Measurements from ENCODE around the gene ADH1B. TPM values are rescaled to one million over a fixed set of nuclear protein-coding genes. Genes with fewer than 3 reads are reported as not detected.

The ADH1B gene
- total RNA-seq, 1 experiment from 2014 or later = 0.98 TPM

DNA sequence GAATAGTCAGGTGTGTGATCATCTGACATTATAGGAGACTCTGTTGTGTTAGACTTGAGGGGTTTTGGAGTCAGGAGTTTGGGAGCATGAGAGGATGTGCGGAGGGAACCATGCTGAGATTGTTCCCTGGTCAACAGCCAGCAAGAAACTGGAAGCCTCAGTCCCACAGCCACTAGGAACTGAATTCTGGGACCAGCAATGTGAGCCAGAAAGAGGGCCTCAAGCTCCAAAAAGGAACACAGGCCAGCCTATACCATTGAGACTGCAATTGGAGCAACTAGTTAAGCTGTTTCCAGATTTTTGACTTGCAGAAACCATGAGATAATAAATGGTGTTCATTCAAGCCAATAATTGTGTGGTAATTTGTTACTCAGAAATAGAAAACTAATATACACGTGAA lies 8.7 kb upstream of the ADH1B start:
- ChIA-PET CTCF (no interaction called here), POLR2A (no interaction called here)
- Histone ChIP-seq H3K27me3 (ENCODE audit: control insufficient read depth, insufficient read depth, low read length) (no peaks in the 10 kb centered on the region), H3K36me3 (ENCODE audit: control insufficient read depth, insufficient read depth, low read length) (no peaks in the 10 kb centered on the region), H3K4me1 (ENCODE audit: control insufficient read depth, insufficient read depth, low read length) (no peaks in the 10 kb centered on the region), H3K4me3 (ENCODE audit: low read depth in 2 of 2, low read length in 2 of 2) (no peak overlapping the region), H3K9me3 (ENCODE audit: control insufficient read depth, insufficient read depth, low read depth, low read length) (no peaks in the 10 kb centered on the region), H3K27ac (ENCODE audit: low read length) (no peak overlapping the region)
- TF ChIP-seq, protein P1, sequence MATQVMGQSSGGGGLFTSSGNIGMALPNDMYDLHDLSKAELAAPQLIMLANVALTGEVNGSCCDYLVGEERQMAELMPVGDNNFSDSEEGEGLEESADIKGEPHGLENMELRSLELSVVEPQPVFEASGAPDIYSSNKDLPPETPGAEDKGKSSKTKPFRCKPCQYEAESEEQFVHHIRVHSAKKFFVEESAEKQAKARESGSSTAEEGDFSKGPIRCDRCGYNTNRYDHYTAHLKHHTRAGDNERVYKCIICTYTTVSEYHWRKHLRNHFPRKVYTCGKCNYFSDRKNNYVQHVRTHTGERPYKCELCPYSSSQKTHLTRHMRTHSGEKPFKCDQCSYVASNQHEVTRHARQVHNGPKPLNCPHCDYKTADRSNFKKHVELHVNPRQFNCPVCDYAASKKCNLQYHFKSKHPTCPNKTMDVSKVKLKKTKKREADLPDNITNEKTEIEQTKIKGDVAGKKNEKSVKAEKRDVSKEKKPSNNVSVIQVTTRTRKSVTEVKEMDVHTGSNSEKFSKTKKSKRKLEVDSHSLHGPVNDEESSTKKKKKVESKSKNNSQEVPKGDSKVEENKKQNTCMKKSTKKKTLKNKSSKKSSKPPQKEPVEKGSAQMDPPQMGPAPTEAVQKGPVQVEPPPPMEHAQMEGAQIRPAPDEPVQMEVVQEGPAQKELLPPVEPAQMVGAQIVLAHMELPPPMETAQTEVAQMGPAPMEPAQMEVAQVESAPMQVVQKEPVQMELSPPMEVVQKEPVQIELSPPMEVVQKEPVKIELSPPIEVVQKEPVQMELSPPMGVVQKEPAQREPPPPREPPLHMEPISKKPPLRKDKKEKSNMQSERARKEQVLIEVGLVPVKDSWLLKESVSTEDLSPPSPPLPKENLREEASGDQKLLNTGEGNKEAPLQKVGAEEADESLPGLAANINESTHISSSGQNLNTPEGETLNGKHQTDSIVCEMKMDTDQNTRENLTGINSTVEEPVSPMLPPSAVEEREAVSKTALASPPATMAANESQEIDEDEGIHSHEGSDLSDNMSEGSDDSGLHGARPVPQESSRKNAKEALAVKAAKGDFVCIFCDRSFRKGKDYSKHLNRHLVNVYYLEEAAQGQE (IDR thresholded peaks at IDR 0.05; ENCODE audit: insufficient read depth in 1 of 2, low read depth in 2 of 2, low read length in 1 of 2) = no peak
- TF ChIP-seq, protein P2, sequence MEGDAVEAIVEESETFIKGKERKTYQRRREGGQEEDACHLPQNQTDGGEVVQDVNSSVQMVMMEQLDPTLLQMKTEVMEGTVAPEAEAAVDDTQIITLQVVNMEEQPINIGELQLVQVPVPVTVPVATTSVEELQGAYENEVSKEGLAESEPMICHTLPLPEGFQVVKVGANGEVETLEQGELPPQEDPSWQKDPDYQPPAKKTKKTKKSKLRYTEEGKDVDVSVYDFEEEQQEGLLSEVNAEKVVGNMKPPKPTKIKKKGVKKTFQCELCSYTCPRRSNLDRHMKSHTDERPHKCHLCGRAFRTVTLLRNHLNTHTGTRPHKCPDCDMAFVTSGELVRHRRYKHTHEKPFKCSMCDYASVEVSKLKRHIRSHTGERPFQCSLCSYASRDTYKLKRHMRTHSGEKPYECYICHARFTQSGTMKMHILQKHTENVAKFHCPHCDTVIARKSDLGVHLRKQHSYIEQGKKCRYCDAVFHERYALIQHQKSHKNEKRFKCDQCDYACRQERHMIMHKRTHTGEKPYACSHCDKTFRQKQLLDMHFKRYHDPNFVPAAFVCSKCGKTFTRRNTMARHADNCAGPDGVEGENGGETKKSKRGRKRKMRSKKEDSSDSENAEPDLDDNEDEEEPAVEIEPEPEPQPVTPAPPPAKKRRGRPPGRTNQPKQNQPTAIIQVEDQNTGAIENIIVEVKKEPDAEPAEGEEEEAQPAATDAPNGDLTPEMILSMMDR (IDR thresholded peaks at IDR 0.05) = no peak
- TF ChIP-seq POLR2AphosphoS5 (IDR thresholded peaks at IDR 0.05; ENCODE audit: low read depth, low read length) (no peak), SIN3A (IDR thresholded peaks at IDR 0.05; ENCODE audit: borderline replicate concordance, insufficient read depth, low read depth, low read length) (no peak), TCF7L2 (IDR thresholded peaks at IDR 0.05; ENCODE audit: low read depth, low read length) (no peak)
- no TSS peak for BruUV-seq (replicated peaks)
- ATAC-seq (no peak), DNase-seq (ENCODE audit: low read depth, low spot score) (no peak)
- intact Hi-C loops (cut with micrococcal nuclease; ENCODE audit: unreplicated experiment) (no loop called here), in situ Hi-C loops (cut with HindIII; ENCODE audit: low pct_unique_long_range_greater_than_20kb, low sequenced_read_pairs) (no loop called here)

DNA sequence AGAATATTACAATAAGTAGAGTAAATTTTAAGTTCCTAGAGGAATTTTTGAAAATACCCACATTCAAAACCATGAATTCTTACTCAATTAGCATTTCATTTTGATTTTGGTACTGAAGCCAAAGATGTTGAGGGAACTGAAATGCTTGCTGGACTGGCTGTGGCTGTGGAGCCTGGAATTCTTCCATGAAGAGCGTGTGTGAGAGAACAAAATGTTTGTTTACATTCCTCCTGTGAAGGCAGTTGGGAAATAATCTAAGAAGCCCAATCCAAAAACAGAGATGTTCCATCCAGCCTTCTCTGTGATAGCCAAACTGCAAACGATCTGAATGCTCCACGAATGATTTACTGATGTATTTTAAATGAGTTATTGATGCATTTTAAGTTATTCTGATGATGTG lies 3.8 kb upstream of the ADH1B start:
- ATAC-seq (no peak), DNase-seq (ENCODE audit: low read depth, low spot score) (no peak)
- POLR2A ChIA-PET = no interaction called here
- Histone ChIP-seq H3K9me3 (ENCODE audit: control insufficient read depth, insufficient read depth, low read depth, low read length) (no peaks in the 10 kb centered on the region), H3K27me3 (ENCODE audit: control insufficient read depth, insufficient read depth, low read length) (no peaks in the 10 kb centered on the region), H3K4me3 (ENCODE audit: low read depth in 2 of 2, low read length in 2 of 2) (no peak overlapping the region), H3K4me1 (ENCODE audit: control insufficient read depth, insufficient read depth, low read length) (no peaks in the 10 kb centered on the region), H3K36me3 (ENCODE audit: control insufficient read depth, insufficient read depth, low read length) (no peaks in the 10 kb centered on the region), H3K27ac (ENCODE audit: low read length) (no peak overlapping the region)
- CTCF ChIA-PET = no interaction called here
- TF ChIP-seq TCF7L2 (IDR thresholded peaks at IDR 0.05; ENCODE audit: low read depth, low read length) (no peak), POLR2AphosphoS5 (IDR thresholded peaks at IDR 0.05; ENCODE audit: low read depth, low read length) (no peak), SIN3A (IDR thresholded peaks at IDR 0.05; ENCODE audit: borderline replicate concordance, insufficient read depth, low read depth, low read length) (no peak)
- TF ChIP-seq, protein P1 (IDR thresholded peaks at IDR 0.05; ENCODE audit: insufficient read depth in 1 of 2, low read depth in 2 of 2, low read length in 1 of 2) = no peak
- TF ChIP-seq, protein P2 (IDR thresholded peaks at IDR 0.05) = no peak
- in situ Hi-C loops (cut with HindIII; ENCODE audit: low pct_unique_long_range_greater_than_20kb, low sequenced_read_pairs) (no loop called here), intact Hi-C loops (cut with micrococcal nuclease; ENCODE audit: unreplicated experiment) (no loop called here)
- BruUV-seq (replicated peaks) = no TSS peak

Measured in Panc1 (cell line).